ENCODE measurements around the gene POLA2.
"Not testable (repeated sequence)": the region's sequence is repeated elsewhere in the genome, so short reads cannot be mapped to it uniquely, and the experiment has no call there.

Gene POLA2

GRCh38 chr11:65310215-65310614, 48.5 kb downstream of the POLA2 start:
- no peak for DNase-seq

GRCh38 chr11:65310736-65311135, 49.0 kb downstream of the POLA2 start:
- no peak for DNase-seq

GRCh38 chr11:65311170-65311678, 49.5 kb downstream of the POLA2 start:
- no peak for DNase-seq

DNA sequence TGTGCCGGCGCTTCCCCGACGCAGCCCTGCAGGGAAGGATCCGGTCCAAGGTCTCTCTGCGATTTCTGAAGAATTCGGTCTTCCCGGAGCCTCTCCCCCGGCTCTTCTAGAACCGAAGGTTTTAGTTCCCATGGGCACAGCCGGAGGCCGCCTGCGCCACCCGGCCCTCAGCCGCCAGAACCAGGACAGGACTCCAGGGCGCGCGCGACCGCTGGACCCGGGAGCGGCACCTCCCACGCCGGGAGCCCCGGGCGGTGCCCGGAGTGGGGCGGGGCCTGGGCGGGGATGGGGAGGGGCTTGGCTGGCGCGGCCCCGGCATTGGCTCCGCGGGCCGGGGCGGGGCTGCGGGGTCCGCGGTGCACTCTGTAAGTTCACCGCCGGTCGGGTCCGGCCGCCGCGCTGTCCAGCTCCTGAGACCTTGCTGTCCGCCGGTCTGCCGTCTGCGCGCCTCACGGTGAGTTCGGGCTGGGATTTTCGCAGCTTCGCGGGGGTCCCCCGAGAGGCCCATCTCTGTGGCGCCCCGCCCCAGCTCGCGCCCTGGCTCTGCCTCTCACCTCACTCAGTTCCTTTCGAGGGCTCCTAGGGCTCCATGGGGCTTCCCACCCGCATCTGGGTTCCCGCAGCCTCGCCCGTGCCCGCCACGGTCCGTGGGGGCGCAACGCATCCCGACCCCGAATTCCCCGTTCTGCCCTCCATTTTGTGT, 52.9 kb downstream of the POLA2 start, which contains the start of gene CDC42EP2:
Gene CDC42EP2, plus strand, starts transcription at position 366 of the 703 bp plus-strand sequence. CDS start 6,033 bp downstream, outside the sequence.
- peak; percentile 70 for DNase-seq

- DNase-seq = peak; percentile 76
Observed at GRCh38 chr11:65315204-65315865, 53.6 kb downstream of the POLA2 start.

GRCh38 chr11:65315866-65316226, 54.1 kb downstream of the POLA2 start:
- no peak for DNase-seq

DNA sequence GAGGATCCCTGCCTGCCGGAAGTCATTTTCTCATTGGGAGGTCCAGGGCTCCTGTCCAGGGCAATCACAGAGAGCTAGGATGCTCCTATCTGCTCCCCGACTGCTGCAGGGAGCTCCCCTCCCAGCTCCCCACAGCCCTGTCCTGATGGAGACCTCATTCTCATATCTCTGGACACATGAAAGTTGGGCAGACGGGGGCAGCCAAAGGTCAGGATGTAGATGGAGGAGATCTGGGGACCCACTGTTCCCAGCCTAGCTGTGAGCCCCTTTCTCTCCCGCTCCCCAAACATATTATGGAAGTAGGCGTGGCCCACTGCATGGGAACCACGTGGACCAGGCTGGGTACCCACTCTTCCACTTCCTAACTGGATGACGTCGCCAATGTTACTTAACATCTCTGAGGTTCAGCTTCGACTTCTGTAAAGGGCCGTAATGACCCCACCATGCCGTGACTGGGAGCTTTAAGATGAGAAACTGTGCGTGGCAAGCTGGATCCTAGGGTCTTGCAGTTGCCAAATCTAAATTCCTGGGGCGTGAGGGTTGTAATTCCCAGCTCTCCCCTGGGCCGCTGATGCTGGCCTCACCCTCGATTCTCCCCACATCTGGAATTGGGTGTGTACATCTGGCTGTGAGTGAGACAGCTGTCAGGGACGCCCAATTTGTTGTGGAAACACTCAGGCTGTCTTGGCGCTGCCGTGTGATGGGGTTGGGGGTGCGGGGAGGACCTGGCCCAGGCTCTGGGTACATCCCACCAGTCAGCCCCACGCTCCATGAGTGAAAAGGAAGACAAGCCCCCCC, 54.7 kb downstream of the POLA2 start:
- no peak for DNase-seq

- DNase-seq = peak; percentile 24
Observed at GRCh38 chr11:65317025-65317786, 55.4 kb downstream of the POLA2 start.

GRCh38 chr11:65320386-65321075, 58.8 kb downstream of the POLA2 start:
- DNase-seq = no peak

- DNase-seq = no peak
Observed at GRCh38 chr11:65321076-65321475, 59.3 kb downstream of the POLA2 start.

GRCh38 chr11:65321828-65322485, 60.2 kb downstream of the POLA2 start:
- DNase-seq = no peak

GRCh38 chr11:65323813-65324212, 62.1 kb downstream of the POLA2 start:
- DNase-seq = no peak

GRCh38 chr11:65325435-65325834, 63.7 kb downstream of the POLA2 start:
- DNase-seq = no peak

DNA sequence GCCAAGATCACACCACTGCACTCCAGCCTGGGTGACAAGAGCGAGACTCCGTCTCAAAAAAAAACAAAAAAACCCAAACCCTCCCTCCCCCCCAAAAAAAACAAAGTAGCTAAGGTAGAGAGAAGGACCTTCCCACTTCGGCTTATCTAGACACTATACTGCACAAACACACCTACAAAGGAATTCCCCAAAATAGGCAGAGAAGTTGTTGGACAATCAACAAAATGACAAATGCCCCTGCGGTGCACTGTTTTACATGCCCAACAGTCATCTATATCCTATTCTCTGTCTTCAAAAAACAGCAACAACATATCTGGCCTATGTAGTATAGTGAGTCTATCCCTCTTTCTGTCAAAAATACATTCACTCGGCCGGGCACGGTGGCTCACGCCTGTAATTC, 65.3 kb downstream of the POLA2 start:
- no peak for DNase-seq

DNA sequence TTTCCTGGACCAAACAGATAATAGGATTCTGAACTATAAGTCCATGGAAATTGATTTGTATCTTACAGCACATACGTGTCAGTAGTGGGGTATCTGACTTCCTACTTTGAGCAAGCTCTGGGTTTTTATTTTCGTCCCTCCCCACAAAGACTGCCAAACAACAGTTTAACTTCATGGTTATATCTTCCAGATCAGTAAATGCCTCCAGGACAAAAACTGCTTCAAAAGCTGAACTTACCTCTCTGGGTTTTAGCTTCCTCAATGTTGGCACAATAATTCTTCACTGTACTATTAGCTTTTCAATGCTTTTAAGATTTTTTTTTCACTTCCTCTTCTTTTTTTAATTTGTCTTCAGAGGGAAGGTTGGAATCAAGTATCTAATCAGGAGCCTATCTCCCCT, 67.7 kb downstream of the POLA2 start:
- no peak for DNase-seq

DNA sequence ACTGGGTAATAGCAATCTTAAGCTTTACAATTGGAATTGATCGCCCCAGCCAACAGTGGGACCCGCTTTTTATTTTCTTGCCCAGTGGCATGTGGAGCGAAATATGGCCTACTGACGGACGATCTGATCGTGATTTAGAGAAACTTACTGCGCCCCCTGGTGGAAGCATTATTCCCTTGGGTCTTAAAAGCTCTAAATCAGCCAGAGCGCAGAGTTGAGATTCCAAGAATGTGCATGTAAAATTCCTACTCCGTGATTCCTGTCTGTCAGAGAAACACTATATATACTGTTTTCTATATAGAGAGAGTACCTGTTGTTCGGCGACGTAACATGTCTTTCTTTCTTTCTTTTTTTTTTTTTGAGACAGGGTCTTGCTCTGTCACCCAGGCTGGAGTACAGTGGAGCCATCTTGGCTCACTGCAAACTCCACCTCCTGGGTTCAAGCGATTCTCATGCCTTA, 68.2 kb downstream of the POLA2 start:
- peak; percentile 97 for DNase-seq

DNA sequence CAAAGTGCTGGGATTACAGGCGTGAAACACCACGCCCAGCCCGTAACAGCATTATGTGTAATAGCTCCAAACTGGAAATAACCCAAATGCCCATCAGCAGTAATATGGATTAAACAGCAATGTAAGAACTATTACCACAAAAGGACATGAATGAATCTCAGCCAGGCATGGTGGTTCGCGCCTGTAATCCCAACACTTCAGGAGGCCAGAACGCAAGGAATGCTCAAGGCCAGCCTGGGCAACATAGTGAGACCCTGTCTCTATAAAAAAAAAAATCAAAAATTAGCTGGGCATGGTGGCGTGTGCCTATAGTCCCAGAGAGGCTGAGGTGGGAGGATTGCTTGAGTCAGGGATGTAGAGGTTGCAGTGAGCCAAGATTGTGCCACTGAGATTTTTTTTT, 68.8 kb downstream of the POLA2 start:
- no peak for DNase-seq

DNA sequence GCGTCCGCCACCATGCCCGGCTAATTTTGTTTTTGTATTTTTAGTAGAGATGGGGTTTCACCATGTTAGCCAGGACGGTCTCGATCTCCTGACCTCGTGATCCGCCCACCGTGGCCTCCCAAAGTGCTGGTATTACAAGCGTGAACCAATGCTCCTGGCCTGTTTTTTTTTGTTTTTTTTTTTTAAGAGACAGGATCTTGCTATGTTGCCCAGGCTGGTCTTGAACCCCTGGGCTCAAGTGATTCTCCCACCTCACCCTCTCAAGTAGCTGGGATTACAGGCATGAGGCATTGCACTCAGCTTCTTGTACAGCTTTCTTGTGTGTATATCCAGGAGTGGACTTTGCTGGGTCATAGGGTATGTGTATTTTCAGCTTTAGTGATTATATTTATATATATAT, 70.8 kb downstream of the POLA2 start:
- DNase-seq = not testable (repeated sequence)

- DNase-seq = no peak
Observed at GRCh38 chr11:65334696-65335295, 73.0 kb downstream of the POLA2 start.

- no peak for DNase-seq
Observed at GRCh38 chr11:65338676-65339075, 76.9 kb downstream of the POLA2 start.

- no peak for DNase-seq
Observed at GRCh38 chr11:65340226-65340625, 78.5 kb downstream of the POLA2 start.
